ENCODE measurements around the gene RASGRF1. TPM values are rescaled to one million over a fixed set of nuclear protein-coding genes. Genes with fewer than 3 reads are reported as not detected.
"Not testable (repeated sequence)": the region's sequence is repeated elsewhere in the genome, so short reads cannot be mapped to it uniquely, and the experiment has no call there.

The RASGRF1 gene
- total and polyA plus RNA-seq, 2 donors (not counting 1 experiment from before 2014, with no cell fraction given): 1.0 to 9.4 TPM

DNA sequence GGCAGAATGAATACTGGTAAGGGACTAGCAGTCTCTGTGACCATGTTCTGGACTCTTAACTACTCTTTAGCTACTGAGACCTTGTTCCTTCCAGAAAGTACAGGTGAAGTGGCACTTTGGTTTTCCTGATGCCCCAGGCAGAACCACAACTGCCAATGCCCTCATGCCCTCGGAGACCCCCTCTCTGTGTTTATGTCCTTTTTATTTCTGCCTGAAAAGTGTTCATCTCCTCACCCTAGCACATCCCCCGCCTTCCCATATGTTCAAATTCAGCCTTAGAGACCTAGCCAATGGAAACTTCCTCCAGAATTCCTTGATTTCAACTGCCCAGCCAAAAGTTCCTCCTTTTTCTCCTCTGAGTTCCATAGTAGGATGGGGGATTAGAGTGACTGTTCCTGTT, 23.3 kb upstream of the RASGRF1 start:
- Histone ChIP-seq H4K20me1 (ENCODE audit: control insufficient read depth, insufficient read depth, low read length, poor library complexity, severe bottlenecking) (no peaks in the 10 kb centered on the region), H3K27ac (ENCODE audit: low read length in 2 of 2) (no peak overlapping the region), H2AFZ (ENCODE audit: insufficient read depth, low read depth, low read length, poor library complexity, severe bottlenecking) (no peak overlapping the region), H3K36me3 (replicated peaks in 1 of 2; ENCODE audit: control extremely low read depth in 1 of 2, control insufficient read depth in 1 of 2, extremely low read depth in 1 of 2, insufficient read depth in 2 of 2, low read length in 1 of 2) (no peaks in the 10 kb centered on the region), H3K4me3 (ENCODE audit: control extremely low read depth in 1 of 5, extremely low read depth in 1 of 5, insufficient read depth in 1 of 5, low read depth in 2 of 5, low read length in 4 of 5) (no peak overlapping the region), H3K9me3 (ENCODE audit: control extremely low read depth in 1 of 3, control insufficient read depth in 2 of 3, insufficient read depth in 1 of 3, low read length in 2 of 3) (peaks cover 0 to 2% (median 1%) of the 10 kb centered on the region in 3 donors), H3K9ac (ENCODE audit: low read length) (no peak overlapping the region), H3K4me1 (ENCODE audit: control insufficient read depth in 2 of 2, insufficient read depth in 2 of 2, low read length in 2 of 2) (no peaks in the 10 kb centered on the region), H3K27me3 (replicated peaks in 1 of 4; ENCODE audit: control extremely low read depth in 1 of 4, control insufficient read depth in 3 of 4, insufficient read depth in 4 of 4, low read length in 3 of 4) (peaks cover 0 to 18% (median 13%) of the 10 kb centered on the region in 4 experiments), H3K79me2 (ENCODE audit: control insufficient read depth, insufficient read depth, low read length) (no peaks in the 10 kb centered on the region), H3K4me2 (replicated peaks; ENCODE audit: low read depth, low read length, poor library complexity, severe bottlenecking) (no peak overlapping the region)
- Mint-ChIP-seq H3K4me1 (no peaks in the 10 kb centered on the region), H3K4me3 (no peak overlapping the region), H3K27me3 (peaks cover 31% of the 10 kb centered on the region), H3K9me3 (ENCODE audit: insufficient read depth) (no peaks in the 10 kb centered on the region), H3K27ac (no peak overlapping the region)
- no peak for TF ChIP-seq CTCF (IDR thresholded peaks at IDR 0.05)
- TF ChIP-seq EZH2 (IDR thresholded peaks at IDR 0.05; ENCODE audit: borderline replicate concordance, insufficient read depth, low read depth, low read length, poor library complexity, severe bottlenecking): no peak
- POLR2A ChIA-PET: no interaction called here
- CTCF ChIA-PET: no interaction called here
- no peak for ATAC-seq (ENCODE audit: low read depth)
- no peak for DNase-seq
- intact Hi-C loops (cut with micrococcal nuclease): no loop called here
- 89% methylated on average over 1 of the region's 2 CpGs for WGBS (ENCODE audit: insufficient coverage)

DNA sequence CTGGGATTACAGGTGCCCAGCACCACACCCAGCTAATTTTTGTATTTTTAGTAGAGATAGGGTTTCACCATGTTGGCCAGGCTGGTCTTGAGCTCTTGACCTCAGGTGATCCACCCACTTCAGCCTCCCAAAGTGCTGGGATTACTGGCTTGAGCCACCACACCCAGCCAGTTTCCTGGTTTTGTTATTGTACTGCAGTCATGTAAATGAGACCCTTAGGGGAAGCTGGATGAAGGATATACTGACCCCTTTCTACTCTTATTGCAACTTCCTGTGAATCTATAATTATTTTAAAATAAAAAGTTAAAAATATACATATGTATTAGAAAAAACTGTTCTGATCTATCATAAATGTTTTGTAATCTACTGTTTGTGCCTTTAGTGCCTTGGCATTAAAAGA, 20.8 kb upstream of the RASGRF1 start:
- intact Hi-C loops (cut with micrococcal nuclease); H2AFZ ChIP-seq (ENCODE audit: insufficient read depth, low read depth, low read length, poor library complexity, severe bottlenecking); H3K36me3 ChIP-seq (replicated peaks in 1 of 2; ENCODE audit: control extremely low read depth in 1 of 2, control insufficient read depth in 1 of 2, extremely low read depth in 1 of 2, insufficient read depth in 2 of 2, low read length in 1 of 2); ATAC-seq (ENCODE audit: low read depth); H3K27ac ChIP-seq (ENCODE audit: low read length in 2 of 2); H3K4me3 Mint-ChIP-seq; H3K27ac Mint-ChIP-seq; H3K9me3 ChIP-seq (ENCODE audit: control extremely low read depth in 1 of 3, control insufficient read depth in 2 of 3, insufficient read depth in 1 of 3, low read length in 2 of 3); H3K79me2 ChIP-seq (ENCODE audit: control insufficient read depth, insufficient read depth, low read length); H4K20me1 ChIP-seq (ENCODE audit: control insufficient read depth, insufficient read depth, low read length, poor library complexity, severe bottlenecking); H3K9me3 Mint-ChIP-seq (ENCODE audit: insufficient read depth); H3K4me2 ChIP-seq (replicated peaks; ENCODE audit: low read depth, low read length, poor library complexity, severe bottlenecking); DNase-seq; H3K9ac ChIP-seq (ENCODE audit: low read length); H3K4me3 ChIP-seq (ENCODE audit: control extremely low read depth in 1 of 5, extremely low read depth in 1 of 5, insufficient read depth in 1 of 5, low read depth in 2 of 5, low read length in 4 of 5); POLR2A ChIA-PET: not testable (repeated sequence)
- peaks cover 0 to 18% (median 13%) of the 10 kb centered on the region in 4 experiments for H3K27me3 ChIP-seq (replicated peaks in 1 of 4; ENCODE audit: control extremely low read depth in 1 of 4, control insufficient read depth in 3 of 4, insufficient read depth in 4 of 4, low read length in 3 of 4)
- CTCF ChIA-PET: interaction anchor here (1.2 kb wide), 2 partner anchors 23 to 74 kb away, joined by 3 read pairs; no protein-coding TSS in a partner anchor
- peaks cover 12% of the 10 kb centered on the region in 2 donors for H3K4me1 ChIP-seq (ENCODE audit: control insufficient read depth in 2 of 2, insufficient read depth in 2 of 2, low read length in 2 of 2)
- H3K4me1 Mint-ChIP-seq: peaks cover 12% of the 10 kb centered on the region
- peaks cover 30% of the 10 kb centered on the region for H3K27me3 Mint-ChIP-seq

Data from B cell (primary cell).